Activated CD4-positive, alpha-beta T cell treated with anti-CD3 and anti-CD28 coated beads for 36 hours (primary cell): ENCODE results near the gene FEZF1. TPM values are rescaled to one million over a fixed set of nuclear protein-coding genes. Genes with fewer than 3 reads are reported as not detected.
"Not testable (repeated sequence)": the region's sequence is repeated elsewhere in the genome, so short reads cannot be mapped to it uniquely, and the experiment has no call there.

Experiments used
- ATAC-seq: fragments of 200-7000 bp; cut with Tn5 transposase; one replicate; pipeline ENCODE4 v1.10.0; 2021; ENCODE audit warnings: mild to moderate bottlenecking, moderate library complexity
- CTCF ChIA-PET: fragments of 350-600 bp; sonication (Branson Sonifier 250); formaldehyde crosslinking; loops from one replicate; lab custom pipeline; 2021; ENCODE audit warnings: antibody characterized with exemption; lab: Charles Lee
- POLR2A ChIA-PET: fragments of 350-600 bp; sonication (Branson Sonifier 250); formaldehyde crosslinking; loops from one replicate; lab custom pipeline; 2021; ENCODE audit warnings: antibody characterized with exemption, inconsistent platforms; lab: Charles Lee
- DNase-seq: peaks from one replicate; pipeline ENCODE4 v3.0.0-alpha.2; 2020
- H3K27ac Mint-ChIP-seq: one replicate; pipeline ENCODE4 v1.8.0; 2021; ENCODE audit warnings: mixed read lengths
- H3K27me3 Mint-ChIP-seq: one replicate; pipeline ENCODE4 v1.8.0; 2021; ENCODE audit warnings: mixed read lengths
- H3K36me3 Mint-ChIP-seq: one replicate; pipeline ENCODE4 v1.8.0; 2021; ENCODE audit warnings: low read depth, mixed read lengths
- H3K4me1 Mint-ChIP-seq: one replicate; pipeline ENCODE4 v1.8.0; 2021; ENCODE audit warnings: mixed read lengths
- H3K4me3 Mint-ChIP-seq: one replicate; pipeline ENCODE4 v1.8.0; 2021; ENCODE audit warnings: mild to moderate bottlenecking, moderate library complexity, mixed read lengths
- H3K9me3 Mint-ChIP-seq: one replicate; pipeline ENCODE4 v1.8.0; 2021; ENCODE audit warnings: low read depth, mixed read lengths
- intact Hi-C, 2 experiments: fragments of 100-400 bp; cut with DNase I in 1 of 2; cut with micrococcal nuclease in 1 of 2; formaldehyde crosslinking; loops; one replicate each; pipeline versions ENCODE4 v1.14.2 to v1.15.1; 2022 to 2024; cut with DNase I, micrococcal nuclease
- total RNA-seq, 2 experiments: library from RNA; stranded (reverse); gene quantifications; one replicate each; pipeline ENCODE4 v1.2.3, GENCODE V29; 2021

FEZF1 gene
- total RNA-seq, 2 experiments from 2014 or later, result not detected

DNA sequence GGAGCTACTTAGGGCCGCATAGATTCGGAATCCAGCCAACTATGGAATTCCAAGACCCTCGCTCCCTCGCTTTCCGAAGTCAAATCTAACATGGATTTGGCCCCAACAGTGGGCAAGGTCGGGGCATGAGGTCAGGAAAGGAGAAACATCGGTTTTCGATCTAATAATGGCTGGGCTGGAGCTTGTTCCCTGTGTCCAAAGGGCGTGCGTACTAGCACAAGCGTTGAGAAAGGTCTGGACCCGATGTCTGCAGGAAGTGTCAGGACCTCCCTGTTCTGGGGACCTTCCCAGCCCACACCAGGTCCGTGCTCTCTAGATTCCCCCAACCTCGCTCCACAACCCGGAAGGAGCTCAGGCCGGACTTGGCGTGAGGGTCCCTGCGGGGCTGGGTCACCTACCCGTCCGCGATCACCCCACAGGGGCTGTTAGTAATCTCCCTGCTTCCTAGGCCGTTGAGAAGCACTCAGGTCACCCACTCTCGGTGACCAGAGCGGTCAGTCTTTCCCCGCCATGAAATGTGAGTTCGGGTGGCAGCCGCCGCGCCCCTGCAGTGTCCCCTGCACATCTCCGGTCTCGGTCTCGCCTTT is 4.8 kb downstream of the FEZF1 start:
- Mint-ChIP-seq H3K27me3 (peaks cover 64% of the 10 kb centered on the region), H3K36me3 (no peaks in the 10 kb centered on the region), H3K4me3 (no peak overlapping the region), H3K9me3 (no peaks in the 10 kb centered on the region), H3K4me1 (no peaks in the 10 kb centered on the region), H3K27ac (no peak overlapping the region)
- ChIA-PET CTCF (no interaction called here), POLR2A (no interaction called here)
- intact Hi-C loops, result loop anchor here in 1 of 2 experiments (10.0 kb wide), 1 partner anchor 585 kb away; the partner anchor contains the start of gene CADPS2
- DNase-seq, result no peak
- no peak for ATAC-seq

DNA sequence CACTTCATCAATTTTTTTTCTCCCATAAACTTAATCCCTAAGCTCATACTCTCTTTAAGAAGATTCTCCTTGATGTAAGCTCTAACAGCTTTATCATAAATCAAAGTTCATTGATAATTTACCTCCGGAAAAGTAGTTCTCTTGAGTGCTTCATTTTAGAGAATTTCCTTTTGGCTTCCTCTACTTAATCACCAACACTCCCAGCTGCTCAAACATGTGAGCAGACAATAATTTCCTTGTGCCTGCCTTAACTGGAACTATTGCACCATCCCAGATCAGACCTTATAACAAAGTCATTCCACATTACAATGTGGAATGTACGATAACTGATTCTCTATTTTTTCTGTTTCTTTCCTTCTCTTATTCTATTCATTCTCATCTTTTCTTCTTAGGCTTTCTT is 5.9 kb downstream of the FEZF1 start:
- no peak overlapping the region for H3K27ac Mint-ChIP-seq
- peaks cover 54% of the 10 kb centered on the region for H3K27me3 Mint-ChIP-seq
- H3K36me3 Mint-ChIP-seq, result no peaks in the 10 kb centered on the region
- no peaks in the 10 kb centered on the region for H3K4me1 Mint-ChIP-seq
- H3K4me3 Mint-ChIP-seq, result no peak overlapping the region
- intact Hi-C loops, result no loop called here
- ATAC-seq, result no peak
- ChIA-PET CTCF (no interaction called here), POLR2A (no interaction called here)
- no peaks in the 10 kb centered on the region for H3K9me3 Mint-ChIP-seq
- DNase-seq, result no peak

DNA sequence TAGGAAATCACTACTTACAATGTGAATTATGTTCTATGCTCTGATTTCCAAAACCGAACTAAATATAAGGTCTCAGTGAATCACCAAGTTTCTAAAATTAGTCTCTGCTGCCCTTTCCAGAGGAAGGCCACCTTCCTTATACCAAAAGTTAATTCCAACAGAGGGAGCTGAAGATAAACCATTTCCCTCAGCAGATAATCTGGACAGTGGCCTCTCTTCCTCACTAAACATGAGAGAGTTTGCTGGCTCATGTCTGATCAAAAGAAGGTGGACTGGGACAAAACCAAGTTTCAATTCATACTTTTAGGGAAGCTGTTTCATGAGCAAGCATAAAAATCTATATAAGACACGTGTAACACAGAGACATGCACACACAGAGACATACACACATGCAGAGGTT is 6.4 kb downstream of the FEZF1 start:
- POLR2A ChIA-PET, result no interaction called here
- no peaks in the 10 kb centered on the region for H3K4me1 Mint-ChIP-seq
- no peak overlapping the region for H3K4me3 Mint-ChIP-seq

DNA sequence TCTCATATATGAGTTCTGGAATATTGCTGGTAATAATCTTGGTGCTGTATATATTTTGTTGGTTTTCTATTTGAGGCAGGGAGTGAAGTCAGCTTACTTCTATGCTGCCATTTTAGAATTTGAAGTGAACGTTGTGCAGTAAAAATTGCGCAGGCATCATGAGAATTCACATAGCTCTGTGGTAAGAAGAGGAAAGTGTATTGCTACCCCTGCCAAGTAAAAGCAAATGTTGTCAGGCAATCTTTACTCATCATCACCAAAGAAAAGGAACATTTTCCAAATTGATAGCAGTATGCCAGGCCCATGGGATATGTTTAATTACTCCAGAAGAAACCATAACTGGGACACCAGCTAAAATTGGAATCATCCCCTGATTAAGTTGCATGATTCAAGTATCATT is 13.4 kb downstream of the FEZF1 start:
- no peak overlapping the region for H3K27ac Mint-ChIP-seq
- ATAC-seq (no peak), DNase-seq (no peak)
- ChIA-PET CTCF (no interaction called here), POLR2A (no interaction called here)
- H3K36me3 Mint-ChIP-seq, result no peaks in the 10 kb centered on the region
- no peaks in the 10 kb centered on the region for H3K4me1 Mint-ChIP-seq
- H3K27me3 Mint-ChIP-seq, result peaks cover 5% of the 10 kb centered on the region
- intact Hi-C loops, result no loop called here
- H3K4me3 Mint-ChIP-seq, result no peak overlapping the region
- peaks cover 2% of the 10 kb centered on the region for H3K9me3 Mint-ChIP-seq

More for the DNA sequence above, 6.4 kb downstream of the FEZF1 start:
- H3K27me3 Mint-ChIP-seq, result peaks cover 49% of the 10 kb centered on the region
- DNase-seq (no peak), ATAC-seq (no peak)
- no peak overlapping the region for H3K27ac Mint-ChIP-seq
- intact Hi-C loops, result no loop called here
- CTCF ChIA-PET, result no interaction called here
- H3K36me3 Mint-ChIP-seq, result no peaks in the 10 kb centered on the region
- no peaks in the 10 kb centered on the region for H3K9me3 Mint-ChIP-seq

DNA sequence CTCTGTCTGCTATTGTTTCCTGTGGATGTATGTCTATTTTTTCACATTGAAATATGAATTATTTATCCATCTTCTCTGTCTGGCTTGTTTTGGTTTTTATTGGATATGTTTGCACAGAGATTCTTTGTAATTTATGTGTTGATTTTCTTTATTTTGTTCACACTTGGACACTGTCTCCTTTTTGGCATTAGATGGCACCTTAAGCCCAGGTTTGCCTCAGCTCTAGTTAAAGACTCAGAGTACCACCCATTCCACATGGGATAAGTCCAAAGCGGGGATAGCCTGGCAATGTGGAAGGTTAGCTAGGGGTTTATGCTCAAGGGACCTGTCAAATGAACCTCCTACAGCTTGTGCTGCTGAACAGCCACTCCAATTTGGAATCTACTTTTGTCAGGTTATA is 14.1 kb downstream of the FEZF1 start:
- Mint-ChIP-seq H3K4me3 (no peak overlapping the region), H3K27me3 (peaks cover under 1% of the 10 kb centered on the region), H3K9me3 (peaks cover 2% of the 10 kb centered on the region), H3K4me1 (no peaks in the 10 kb centered on the region), H3K36me3 (no peaks in the 10 kb centered on the region), H3K27ac (no peak overlapping the region)
- DNase-seq (no peak), ATAC-seq (no peak)
- ChIA-PET POLR2A (no interaction called here), CTCF (no interaction called here)
- intact Hi-C loops, result no loop called here

DNA sequence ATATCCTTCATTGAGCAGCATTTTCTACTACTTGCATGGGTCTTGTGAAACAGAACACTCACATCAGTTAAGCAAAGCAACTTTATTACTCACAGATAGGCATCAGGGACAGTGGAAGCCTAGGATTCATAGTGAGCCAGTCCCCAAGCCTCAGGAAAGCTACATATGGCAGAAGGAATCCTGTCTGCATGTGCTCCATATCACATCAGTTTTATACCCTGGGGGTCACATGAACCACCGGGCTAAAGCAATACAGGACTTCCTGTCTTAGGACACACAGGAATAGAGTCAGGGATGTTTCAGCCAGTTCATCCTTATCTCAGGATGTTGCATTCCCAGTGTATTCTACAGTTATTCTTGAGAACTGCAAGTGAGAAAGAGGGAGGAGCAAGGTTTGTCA is 15.1 kb downstream of the FEZF1 start:
- POLR2A ChIA-PET, result no interaction called here
- ATAC-seq, result no peak
- CTCF ChIA-PET, result no interaction called here

DNA sequence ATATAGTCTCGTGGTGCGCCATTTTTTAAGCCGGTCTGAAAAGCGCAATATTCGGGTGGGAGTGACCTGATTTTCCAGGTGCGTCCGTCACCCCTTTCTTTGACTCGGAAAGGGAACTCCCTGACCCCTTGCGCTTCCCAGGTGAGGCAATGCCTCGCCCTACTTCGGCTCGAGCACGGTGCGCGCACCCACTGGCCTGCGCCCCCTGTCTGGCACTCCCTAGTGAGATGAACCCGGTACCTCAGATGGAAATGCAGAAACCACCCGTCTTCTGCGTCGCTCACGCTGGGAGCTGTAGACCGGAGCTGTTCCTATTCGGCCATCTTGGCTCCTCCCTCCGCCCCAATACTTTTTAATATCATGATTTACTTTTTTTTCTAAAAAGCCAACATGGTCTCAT is 19.9 kb downstream of the FEZF1 start:
- DNase-seq, H3K27ac Mint-ChIP-seq, POLR2A ChIA-PET, H3K36me3 Mint-ChIP-seq, intact Hi-C loops, H3K4me1 Mint-ChIP-seq, H3K9me3 Mint-ChIP-seq, H3K27me3 Mint-ChIP-seq, CTCF ChIA-PET, ATAC-seq, H3K4me3 Mint-ChIP-seq: not testable (repeated sequence)

More for the DNA sequence above, 15.1 kb downstream of the FEZF1 start:
- no peaks in the 10 kb centered on the region for H3K36me3 Mint-ChIP-seq
- no peak overlapping the region for H3K27ac Mint-ChIP-seq
- peaks cover 2% of the 10 kb centered on the region for H3K9me3 Mint-ChIP-seq
- no peaks in the 10 kb centered on the region for H3K4me1 Mint-ChIP-seq
- H3K27me3 Mint-ChIP-seq, result no peaks in the 10 kb centered on the region
- no peak overlapping the region for H3K4me3 Mint-ChIP-seq
- no peak for DNase-seq
- intact Hi-C loops, result no loop called here

DNA sequence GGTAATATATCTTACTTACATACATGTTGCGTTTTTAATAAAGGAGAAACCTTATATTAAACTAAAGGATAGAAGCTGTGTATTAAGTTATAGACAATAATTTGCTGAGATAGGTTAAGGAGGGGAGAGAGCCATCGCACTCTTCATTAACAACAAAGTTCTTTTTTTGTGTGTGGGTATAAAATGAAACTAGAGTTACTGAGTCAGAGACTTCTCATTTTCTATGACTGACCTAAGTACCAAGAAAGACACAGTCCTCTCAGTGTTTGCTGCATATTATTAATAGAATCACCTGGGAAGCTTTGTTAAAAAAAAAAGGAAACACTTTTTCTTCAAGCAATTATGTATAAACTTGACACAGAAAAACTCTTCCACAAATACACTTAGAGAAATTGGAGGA is 31.4 kb downstream of the FEZF1 start:
- no peak for DNase-seq
- CTCF ChIA-PET, result no interaction called here
- ATAC-seq, result no peak
- POLR2A ChIA-PET, result no interaction called here
- H3K4me3 Mint-ChIP-seq, result no peak overlapping the region
- H3K27ac Mint-ChIP-seq, result no peak overlapping the region
- H3K36me3 Mint-ChIP-seq, result no peaks in the 10 kb centered on the region
- no peaks in the 10 kb centered on the region for H3K4me1 Mint-ChIP-seq
- intact Hi-C loops, result no loop called here
- peaks cover 2% of the 10 kb centered on the region for H3K9me3 Mint-ChIP-seq
- no peaks in the 10 kb centered on the region for H3K27me3 Mint-ChIP-seq

DNA sequence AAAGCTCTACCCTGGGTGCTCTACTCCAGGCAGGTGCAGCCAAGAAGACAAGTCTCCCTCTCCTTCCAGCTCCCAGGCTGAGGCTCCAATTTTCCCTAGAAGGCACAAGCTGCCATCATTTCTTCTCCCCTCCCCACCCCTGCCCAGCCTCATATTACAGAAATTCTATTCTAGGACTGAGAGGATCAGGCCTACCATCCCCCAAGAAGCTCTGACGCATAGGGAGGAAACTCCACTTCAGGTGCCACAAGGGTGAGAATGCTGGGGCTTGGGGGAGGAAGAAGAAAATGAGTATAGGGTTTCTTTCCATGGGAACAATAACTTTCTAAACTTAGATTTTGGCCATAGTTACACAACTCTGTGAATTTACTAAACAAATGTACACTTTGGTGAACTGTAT is 35.3 kb downstream of the FEZF1 start:
- intact Hi-C loops, result no loop called here
- Mint-ChIP-seq H3K27ac (no peak overlapping the region), H3K36me3 (no peaks in the 10 kb centered on the region), H3K27me3 (peaks cover under 1% of the 10 kb centered on the region), H3K4me1 (no peaks in the 10 kb centered on the region), H3K9me3 (peaks cover 3% of the 10 kb centered on the region), H3K4me3 (no peak overlapping the region)
- POLR2A ChIA-PET, result no interaction called here
- CTCF ChIA-PET, result no interaction called here
- ATAC-seq, result no peak
- no peak for DNase-seq

DNA sequence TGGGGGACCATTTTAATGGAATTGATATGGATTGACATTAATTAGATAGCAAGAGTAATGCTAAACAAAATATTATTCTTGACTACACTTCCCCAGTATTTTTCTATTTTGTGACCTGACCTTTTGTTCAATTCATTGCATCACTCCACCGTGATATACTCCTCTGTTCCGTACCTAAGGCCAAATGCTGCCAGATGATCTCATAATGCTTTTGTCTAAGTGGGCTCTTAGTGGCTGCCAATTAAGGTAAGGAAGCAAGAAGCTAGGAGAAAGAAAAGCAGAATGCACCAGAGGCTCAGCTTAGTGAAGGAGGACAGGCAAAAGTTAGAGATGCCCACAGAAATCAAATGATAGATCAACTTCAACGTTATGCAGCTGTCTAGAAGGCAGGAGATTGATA is 36.4 kb downstream of the FEZF1 start:
- intact Hi-C loops, result no loop called here
- Mint-ChIP-seq H3K4me1 (no peaks in the 10 kb centered on the region), H3K27me3 (peaks cover 3% of the 10 kb centered on the region), H3K36me3 (no peaks in the 10 kb centered on the region), H3K9me3 (peaks cover 3% of the 10 kb centered on the region), H3K4me3 (no peak overlapping the region), H3K27ac (no peak overlapping the region)
- ATAC-seq (no peak), DNase-seq (no peak)
- ChIA-PET CTCF (no interaction called here), POLR2A (no interaction called here)

DNA sequence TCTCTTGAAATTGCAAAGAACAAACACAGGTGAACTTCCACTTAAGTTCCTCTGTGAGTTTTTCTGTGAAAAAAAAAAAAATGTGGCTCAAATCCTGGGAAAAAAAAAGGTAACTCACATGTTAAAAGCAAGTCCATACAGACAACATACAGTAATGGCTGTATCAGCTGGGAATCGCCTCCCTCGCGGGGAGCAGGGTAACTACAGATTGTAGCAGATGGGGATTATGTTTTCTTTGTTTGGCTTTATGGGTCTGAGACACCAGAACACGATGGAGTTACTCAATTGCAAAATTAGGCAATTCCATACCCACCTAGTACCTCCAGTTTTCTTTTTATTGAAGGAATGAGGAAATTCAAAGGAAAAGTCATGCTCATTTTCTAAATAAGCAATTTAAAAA is 42.3 kb downstream of the FEZF1 start:
- POLR2A ChIA-PET, result no interaction called here
- Mint-ChIP-seq H3K4me3 (no peak overlapping the region), H3K4me1 (no peaks in the 10 kb centered on the region), H3K27me3 (peaks cover 6% of the 10 kb centered on the region), H3K9me3 (peaks cover 3% of the 10 kb centered on the region), H3K36me3 (no peaks in the 10 kb centered on the region), H3K27ac (no peak overlapping the region)
- ATAC-seq, result no peak
- CTCF ChIA-PET, result no interaction called here
- intact Hi-C loops, result no loop called here
- DNase-seq, result no peak

DNA sequence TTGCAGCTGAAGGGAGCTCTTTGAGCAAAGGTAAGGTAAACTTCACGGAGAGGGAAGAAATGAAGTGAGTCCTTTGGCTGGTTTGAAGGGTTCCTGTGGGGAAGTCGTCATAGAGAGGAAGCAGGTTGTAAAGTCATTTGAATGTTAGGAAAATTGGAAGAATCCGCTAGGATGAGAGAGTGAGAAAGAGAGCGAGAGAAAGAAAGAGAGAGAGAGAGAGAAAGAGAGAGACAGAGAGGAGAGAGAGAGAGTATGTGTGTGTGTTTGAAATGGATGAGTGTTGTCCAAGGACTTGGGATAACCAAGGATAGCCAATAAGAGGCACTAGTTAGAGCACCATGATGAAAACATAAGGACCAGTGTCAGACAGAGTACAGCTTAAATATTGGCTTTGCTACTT is 43.1 kb downstream of the FEZF1 start:
- ChIA-PET POLR2A (no interaction called here), CTCF (no interaction called here)
- intact Hi-C loops, result no loop called here
- Mint-ChIP-seq H3K4me3 (no peak overlapping the region), H3K9me3 (peaks cover 3% of the 10 kb centered on the region), H3K4me1 (no peaks in the 10 kb centered on the region), H3K27ac (no peak overlapping the region), H3K27me3 (peaks cover 6% of the 10 kb centered on the region), H3K36me3 (no peaks in the 10 kb centered on the region)
- DNase-seq (no peak), ATAC-seq (no peak)

DNA sequence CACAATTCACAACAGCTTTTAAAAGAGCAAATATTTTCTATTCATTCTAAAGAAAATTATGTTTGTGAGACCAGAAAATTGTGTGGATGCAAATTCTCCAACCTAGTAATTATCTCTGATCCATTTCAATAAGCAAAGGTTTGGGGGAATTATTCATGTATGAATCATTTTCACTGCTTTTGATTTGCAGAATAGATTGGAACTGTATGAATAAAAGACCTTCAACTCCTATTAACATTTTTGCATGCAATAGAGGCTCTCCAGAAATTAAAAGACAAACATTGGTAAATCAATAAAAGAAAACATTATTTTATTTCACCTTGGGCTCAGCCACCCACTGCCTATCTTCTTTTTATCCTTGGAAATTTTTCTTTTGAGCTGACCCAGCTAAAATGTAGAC is 43.5 kb downstream of the FEZF1 start:
- Mint-ChIP-seq H3K36me3 (no peaks in the 10 kb centered on the region), H3K27me3 (peaks cover 6% of the 10 kb centered on the region)

More for the DNA sequence above, 43.5 kb downstream of the FEZF1 start:
- Mint-ChIP-seq H3K4me1 (no peaks in the 10 kb centered on the region), H3K27ac (no peak overlapping the region), H3K9me3 (peaks cover 3% of the 10 kb centered on the region), H3K4me3 (no peak overlapping the region)
- ATAC-seq (no peak), DNase-seq (no peak)
- intact Hi-C loops, result no loop called here
- POLR2A ChIA-PET, result no interaction called here
- CTCF ChIA-PET, result no interaction called here
